OCI-LY1 (cell line): Measurements from ENCODE around the gene BACH2.

Source experiments
- EZH2 ChIP-seq: fragments of 200-600 bp; sonication (generic), shearing (Covaris generic); IDR thresholded peaks from 2 replicates; pipeline ENCODE4 v1.8.0; 2017; ENCODE audit warnings: borderline replicate concordance, mixed run types, mild to moderate bottlenecking, antibody characterized with exemption, low read length, moderate library complexity, mixed read lengths
- TF ChIP-seq, protein P1 (sequence below): fragments of 200-600 bp; sonication (generic), shearing (Covaris generic); IDR thresholded peaks from 2 replicates; pipeline ENCODE4 v1.5.1; 2017; ENCODE audit warnings: mild to moderate bottlenecking, antibody characterized with exemption, low read length, moderate library complexity, mixed read lengths

DNA sequence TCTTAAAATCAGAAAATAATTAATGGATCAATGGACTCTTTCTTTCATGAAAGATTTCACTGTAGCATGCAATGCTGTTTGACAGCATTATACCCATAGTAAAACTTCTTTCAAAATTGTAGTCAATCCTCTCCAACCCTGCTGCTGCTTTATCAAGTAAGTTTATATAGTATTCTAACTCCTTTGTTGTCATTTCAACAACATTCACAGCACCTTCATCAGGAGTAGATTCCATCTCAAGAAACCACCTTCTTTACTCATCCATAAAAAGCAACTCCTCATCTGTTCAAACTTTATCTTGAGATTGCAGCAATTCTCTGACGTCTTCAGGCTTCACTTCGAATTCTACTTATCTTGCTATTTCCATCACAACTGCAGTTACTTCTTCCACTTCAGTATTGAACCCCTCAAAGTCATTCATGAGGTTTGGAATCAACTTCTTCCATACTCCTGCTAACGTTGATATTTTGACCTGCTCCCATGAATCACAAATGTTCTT is 26.4 kb upstream of the BACH2 start:
- TF ChIP-seq, protein P1, sequence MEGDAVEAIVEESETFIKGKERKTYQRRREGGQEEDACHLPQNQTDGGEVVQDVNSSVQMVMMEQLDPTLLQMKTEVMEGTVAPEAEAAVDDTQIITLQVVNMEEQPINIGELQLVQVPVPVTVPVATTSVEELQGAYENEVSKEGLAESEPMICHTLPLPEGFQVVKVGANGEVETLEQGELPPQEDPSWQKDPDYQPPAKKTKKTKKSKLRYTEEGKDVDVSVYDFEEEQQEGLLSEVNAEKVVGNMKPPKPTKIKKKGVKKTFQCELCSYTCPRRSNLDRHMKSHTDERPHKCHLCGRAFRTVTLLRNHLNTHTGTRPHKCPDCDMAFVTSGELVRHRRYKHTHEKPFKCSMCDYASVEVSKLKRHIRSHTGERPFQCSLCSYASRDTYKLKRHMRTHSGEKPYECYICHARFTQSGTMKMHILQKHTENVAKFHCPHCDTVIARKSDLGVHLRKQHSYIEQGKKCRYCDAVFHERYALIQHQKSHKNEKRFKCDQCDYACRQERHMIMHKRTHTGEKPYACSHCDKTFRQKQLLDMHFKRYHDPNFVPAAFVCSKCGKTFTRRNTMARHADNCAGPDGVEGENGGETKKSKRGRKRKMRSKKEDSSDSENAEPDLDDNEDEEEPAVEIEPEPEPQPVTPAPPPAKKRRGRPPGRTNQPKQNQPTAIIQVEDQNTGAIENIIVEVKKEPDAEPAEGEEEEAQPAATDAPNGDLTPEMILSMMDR: no peak
- TF ChIP-seq EZH2: no peak
